Measurements from ENCODE around the gene ZNG1B.
"Not testable (repeated sequence)": the region's sequence is repeated elsewhere in the genome, so short reads cannot be mapped to it uniquely, and the experiment has no call there.

Gene ZNG1B

GRCh38 chr2:113498365-113498764 is 60.9 kb downstream of the ZNG1B start, which contains the start of gene FOXD4L1:
Gene FOXD4L1, plus strand, starts transcription at chr2:113498665. Its CDS starts 592 bp downstream, at chr2:113499257.
- not testable (repeated sequence) for DNase-seq (ENCODE audit: low read depth in 2 of 2); H3K4me3 ChIP-seq (replicated peaks in 1 of 2; ENCODE audit: low read depth in 2 of 2, low read length in 2 of 2)

GRCh38 chr2:113499019-113499885 is 61.8 kb downstream of the ZNG1B start:
- not testable (repeated sequence) for DNase-seq (ENCODE audit: low read depth in 2 of 2); H3K4me3 ChIP-seq (replicated peaks in 1 of 2; ENCODE audit: low read depth in 2 of 2, low read length in 2 of 2)

- H3K4me3 ChIP-seq (replicated peaks in 1 of 2; ENCODE audit: low read depth in 2 of 2, low read length in 2 of 2); DNase-seq (ENCODE audit: low read depth in 2 of 2): not testable (repeated sequence)
Measured at GRCh38 chr2:113499886-113500722, 62.6 kb downstream of the ZNG1B start.

- not testable (repeated sequence) for H3K4me3 ChIP-seq (replicated peaks in 1 of 2; ENCODE audit: low read depth in 2 of 2, low read length in 2 of 2); DNase-seq (ENCODE audit: low read depth in 2 of 2)
Measured at GRCh38 chr2:113500723-113501038, 63.2 kb downstream of the ZNG1B start.

DNA sequence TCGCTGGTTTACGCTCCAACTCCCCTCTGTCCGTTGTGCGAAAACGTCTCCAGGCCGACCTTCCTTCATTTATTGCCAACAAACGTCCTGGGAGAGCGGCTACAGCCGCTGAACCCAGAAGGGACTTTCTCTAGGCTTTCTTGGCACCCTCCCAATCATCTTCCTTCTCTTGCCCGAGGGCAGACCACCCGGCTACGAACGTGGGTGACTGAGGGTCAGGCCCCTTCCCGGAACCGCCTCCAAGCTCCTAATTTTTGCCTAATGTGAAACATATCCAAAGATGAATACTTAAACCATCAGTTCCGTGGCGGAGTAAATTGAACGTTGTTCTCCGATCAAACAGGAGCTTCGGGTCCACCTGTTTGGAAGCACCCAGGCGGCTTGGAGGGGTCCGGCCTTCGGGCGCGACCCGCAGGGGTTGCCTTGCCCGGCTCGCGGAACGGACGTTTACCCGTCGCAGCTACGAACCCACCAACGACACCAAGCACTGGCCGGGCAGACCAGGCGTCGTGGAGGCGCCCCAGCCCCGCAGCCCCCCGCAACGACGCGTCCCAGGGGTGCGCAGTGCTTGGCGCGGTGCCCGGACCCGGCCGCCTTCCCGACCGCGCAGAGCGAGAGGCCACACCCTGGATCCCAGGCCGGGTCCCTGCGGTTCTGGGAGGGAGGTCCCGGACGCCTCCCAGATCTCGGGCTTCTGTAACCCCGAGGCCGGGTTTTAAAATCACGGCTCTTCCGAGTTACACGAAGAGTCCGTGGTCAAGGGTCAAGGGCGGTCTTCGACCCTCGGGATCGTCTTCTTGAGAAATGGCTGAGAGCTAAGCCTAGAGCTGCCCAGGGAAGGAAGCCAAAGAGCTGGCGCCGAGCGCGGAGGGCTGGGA is 65.0 kb downstream of the ZNG1B start:
- DNase-seq (ENCODE audit: low read depth in 2 of 2), result not testable (repeated sequence)
- H3K4me3 ChIP-seq (replicated peaks in 1 of 2; ENCODE audit: low read depth in 2 of 2, low read length in 2 of 2), result peak overlapping the region in 1 of 2 donors; percentile 21

DNA sequence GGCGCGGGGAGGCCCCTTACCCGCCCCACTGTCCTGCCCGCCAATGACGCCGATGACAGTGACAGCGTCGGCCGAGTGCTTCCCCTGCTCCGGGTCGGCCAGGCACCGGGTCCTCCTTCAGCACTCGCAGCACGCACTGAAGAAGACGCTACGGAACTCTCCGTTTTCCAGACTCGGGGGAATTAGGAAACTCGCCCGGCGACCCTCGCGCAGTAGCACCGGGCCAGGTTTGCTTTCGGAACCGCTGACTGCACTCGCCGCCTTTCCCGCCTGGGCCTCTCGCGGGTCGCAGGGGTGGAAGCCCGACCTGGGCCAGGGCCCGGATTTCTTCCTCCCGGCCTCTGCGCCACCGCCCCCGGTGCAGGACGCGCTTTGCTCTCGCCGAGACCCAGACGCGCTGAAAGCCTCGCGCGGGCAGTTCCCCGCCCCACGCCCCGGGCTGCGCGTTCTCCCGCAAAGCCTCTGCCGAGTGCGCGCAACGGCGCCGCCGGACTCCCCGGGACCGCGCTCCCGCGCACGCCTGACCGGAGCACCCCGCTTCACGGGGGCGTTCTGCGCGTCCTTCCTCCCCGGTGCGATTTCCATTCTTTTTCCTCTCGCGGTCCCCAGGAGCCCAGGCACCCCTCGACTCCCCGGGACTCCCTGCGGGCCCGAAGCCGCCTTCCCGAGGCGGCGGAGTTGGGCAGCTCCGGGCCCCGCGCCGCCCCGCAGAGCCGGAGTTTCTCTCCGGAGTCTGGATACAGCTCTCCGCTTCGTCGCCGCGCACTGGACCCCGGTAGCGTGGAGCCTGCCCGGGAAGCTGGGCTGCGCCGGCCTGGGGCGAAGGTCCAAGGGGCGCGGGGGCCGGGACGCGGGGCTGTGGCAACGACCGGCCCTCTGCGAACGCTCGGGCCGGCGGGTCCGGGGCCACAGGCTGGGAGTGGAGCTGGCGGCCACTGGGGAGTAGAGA is 65.9 kb downstream of the ZNG1B start:
- peak overlapping the region; percentile 21 to 26 for H3K4me3 ChIP-seq (replicated peaks in 1 of 2; ENCODE audit: low read depth in 2 of 2, low read length in 2 of 2)
- DNase-seq (ENCODE audit: low read depth in 2 of 2), result not testable (repeated sequence)

DNA sequence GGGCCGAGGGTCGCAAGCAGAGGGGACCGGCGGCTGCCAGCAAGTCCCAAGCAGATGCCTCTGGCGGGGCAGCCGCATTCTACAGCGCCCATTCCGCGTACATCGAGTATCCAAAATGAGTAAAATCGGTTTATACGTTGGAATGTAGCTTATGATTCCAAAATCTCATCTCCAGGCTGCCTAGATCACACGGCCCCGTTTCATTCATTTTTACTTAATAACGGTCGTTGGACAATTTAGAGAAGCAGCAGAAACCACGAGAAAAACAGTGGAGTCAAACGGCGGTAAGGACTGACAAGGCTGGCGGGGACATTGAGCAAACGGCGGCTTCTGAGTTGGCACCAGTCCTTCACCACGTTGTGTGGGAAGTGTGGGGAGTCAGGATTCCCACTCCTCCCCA is 66.6 kb downstream of the ZNG1B start:
- DNase-seq (ENCODE audit: low read depth in 2 of 2); H3K4me3 ChIP-seq (replicated peaks in 1 of 2; ENCODE audit: low read depth in 2 of 2, low read length in 2 of 2): not testable (repeated sequence)

DNA sequence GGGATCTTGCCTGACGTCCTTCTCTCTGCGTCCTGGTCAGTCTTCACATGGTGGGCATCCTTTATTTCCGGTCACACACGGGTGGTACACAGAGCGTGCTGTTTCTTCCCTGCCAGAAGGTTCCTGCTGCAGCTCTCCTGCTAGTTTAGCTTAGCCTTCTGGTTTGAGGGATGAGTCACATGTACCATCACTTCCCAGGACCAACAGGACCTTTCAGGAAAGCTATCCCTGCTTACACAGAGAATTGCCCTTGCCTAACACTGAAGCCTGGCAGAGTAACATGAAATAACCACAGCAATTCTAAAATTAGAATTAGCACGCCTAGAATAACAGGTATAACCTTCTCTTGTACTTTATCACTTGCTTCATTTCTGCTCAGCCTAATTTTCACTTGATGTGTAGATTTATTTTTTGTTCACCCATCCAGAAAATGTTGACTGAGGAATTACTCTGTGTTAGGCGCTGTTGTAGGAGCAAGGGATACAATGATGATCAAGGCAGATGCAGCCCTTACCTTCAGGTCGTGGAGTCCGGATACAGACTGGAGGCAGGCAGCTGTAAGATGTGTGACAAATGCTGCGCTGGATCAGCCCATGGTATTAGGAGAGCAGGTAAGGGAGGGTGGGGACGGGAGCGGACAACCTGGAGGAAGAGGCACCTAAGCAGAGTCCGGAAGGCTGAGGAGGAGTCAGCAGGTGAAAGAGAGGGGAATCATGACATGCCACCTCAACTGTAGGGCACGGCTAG is 70.1 kb downstream of the ZNG1B start:
- DNase-seq (ENCODE audit: low read depth in 2 of 2); H3K4me3 ChIP-seq (replicated peaks in 1 of 2; ENCODE audit: low read depth in 2 of 2, low read length in 2 of 2): not testable (repeated sequence)

DNA sequence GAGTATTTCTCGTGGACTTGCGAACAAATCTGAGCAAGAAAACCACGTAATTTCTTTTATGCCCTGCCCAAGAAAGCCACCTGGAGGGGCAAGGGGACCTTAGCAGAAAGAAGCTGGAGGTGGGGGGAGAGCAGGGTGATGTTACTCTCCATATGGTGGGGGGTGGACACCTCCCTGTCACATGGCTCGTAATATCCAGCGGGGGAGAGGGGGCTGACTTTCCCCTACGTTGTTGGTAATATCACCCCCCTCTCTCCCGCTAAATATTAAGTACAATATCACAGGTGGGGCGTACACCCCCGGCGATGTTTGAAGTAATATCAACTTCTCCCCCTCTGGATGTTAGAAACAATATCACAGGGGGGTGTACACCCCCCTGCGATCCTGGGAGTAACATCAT is 70.7 kb downstream of the ZNG1B start:
- not testable (repeated sequence) for H3K4me3 ChIP-seq (replicated peaks in 1 of 2; ENCODE audit: low read depth in 2 of 2, low read length in 2 of 2); DNase-seq (ENCODE audit: low read depth in 2 of 2)

- H3K4me3 ChIP-seq (replicated peaks in 1 of 2; ENCODE audit: low read depth in 2 of 2, low read length in 2 of 2); DNase-seq (ENCODE audit: low read depth in 2 of 2): not testable (repeated sequence)
Measured at GRCh38 chr2:113510913-113511312, 73.4 kb downstream of the ZNG1B start.

DNA sequence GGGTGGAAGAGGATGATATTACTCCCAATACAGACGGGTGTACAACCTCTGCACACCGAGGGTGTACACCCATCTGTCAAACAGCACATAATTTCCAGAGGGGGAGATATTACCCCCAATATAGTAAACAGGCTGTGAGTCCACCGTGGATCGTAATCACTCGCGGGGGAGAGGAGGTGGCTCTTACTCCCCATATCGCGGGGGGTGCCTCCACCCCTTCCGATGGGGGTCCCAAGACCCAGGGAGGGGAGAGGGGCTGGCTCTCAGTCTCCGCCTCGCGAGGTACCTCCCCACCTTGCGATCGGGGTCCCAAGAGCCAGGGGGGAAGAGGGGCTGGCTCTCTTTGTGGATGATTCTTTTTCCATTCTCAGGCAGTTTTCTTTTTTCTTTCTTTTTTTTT is 74.4 kb downstream of the ZNG1B start:
- not testable (repeated sequence) for H3K4me3 ChIP-seq (replicated peaks in 1 of 2; ENCODE audit: low read depth in 2 of 2, low read length in 2 of 2); DNase-seq (ENCODE audit: low read depth in 2 of 2)

DNA sequence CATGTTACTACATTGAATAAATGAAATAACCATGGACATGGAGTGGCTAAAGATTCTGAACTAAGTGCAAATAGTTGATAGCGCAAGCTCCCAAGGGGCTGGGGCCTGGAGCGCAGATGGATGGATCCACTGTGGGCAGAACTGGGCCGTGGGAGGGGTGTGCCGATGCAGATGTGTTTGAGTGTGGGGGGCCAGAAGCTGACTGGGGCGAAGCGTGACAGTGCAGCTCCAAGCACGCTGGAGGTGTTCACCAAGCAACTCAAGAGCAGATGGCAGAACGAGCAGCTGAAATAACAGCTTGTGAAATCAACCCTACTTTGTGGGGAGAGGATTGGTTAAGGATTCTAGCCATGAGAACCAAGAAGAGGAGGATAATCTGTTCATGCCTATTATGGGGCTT is 78.0 kb downstream of the ZNG1B start:
- DNase-seq (ENCODE audit: low read depth in 2 of 2), result not testable (repeated sequence)

DNA sequence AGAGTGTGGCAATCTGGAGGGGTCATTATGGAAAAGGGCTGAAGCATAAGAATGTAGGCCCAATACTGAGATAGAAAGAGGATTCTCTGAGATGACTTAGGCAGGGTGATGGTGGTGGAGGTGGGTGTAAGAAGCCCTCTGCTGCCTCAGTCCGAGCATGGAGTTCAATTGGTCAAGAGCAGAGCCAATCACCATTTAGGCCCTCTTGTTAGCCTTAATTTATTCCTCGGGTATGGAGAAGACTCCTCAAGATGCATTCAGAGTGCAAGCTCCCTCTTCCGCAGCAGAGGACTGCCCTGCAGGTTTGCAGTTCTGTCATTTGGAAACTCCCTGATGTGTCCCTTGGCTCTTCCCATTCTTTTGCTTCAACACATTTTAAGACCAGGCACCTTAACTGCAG is 78.5 kb downstream of the ZNG1B start:
- H3K4me3 ChIP-seq (replicated peaks in 1 of 2; ENCODE audit: low read depth in 2 of 2, low read length in 2 of 2), result not testable (repeated sequence)

More for the DNA sequence above, 78.0 kb downstream of the ZNG1B start:
- not testable (repeated sequence) for H3K4me3 ChIP-seq (replicated peaks in 1 of 2; ENCODE audit: low read depth in 2 of 2, low read length in 2 of 2)

GRCh38 chr2:113517025-113517424 is 79.5 kb downstream of the ZNG1B start:
- not testable (repeated sequence) for H3K4me3 ChIP-seq (replicated peaks in 1 of 2; ENCODE audit: low read depth in 2 of 2, low read length in 2 of 2); DNase-seq (ENCODE audit: low read depth in 2 of 2)

More for the DNA sequence above, 78.5 kb downstream of the ZNG1B start:
- not testable (repeated sequence) for DNase-seq (ENCODE audit: low read depth in 2 of 2)

- DNase-seq (ENCODE audit: low read depth in 2 of 2); H3K4me3 ChIP-seq (replicated peaks in 1 of 2; ENCODE audit: low read depth in 2 of 2, low read length in 2 of 2): not testable (repeated sequence)
Measured at GRCh38 chr2:113520837-113521236, 83.3 kb downstream of the ZNG1B start.

DNA sequence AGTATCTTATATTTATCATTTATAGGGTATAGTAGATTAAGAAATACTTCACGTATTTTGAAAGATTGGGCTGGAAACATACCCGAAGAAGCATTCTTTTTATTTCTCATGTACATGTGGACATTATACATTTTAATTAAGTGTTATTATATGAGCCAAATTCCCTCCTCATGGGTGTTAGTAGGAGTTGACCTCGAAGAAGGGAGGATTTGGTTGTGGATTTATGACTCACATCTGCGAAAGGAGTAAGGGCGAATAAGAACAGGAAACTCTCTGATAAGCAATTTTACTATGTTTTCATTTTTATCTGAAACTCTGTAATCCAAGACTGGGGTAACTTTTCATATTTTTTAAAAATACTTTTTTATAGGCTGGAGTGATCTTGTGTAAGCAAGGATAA is 84.0 kb downstream of the ZNG1B start:
- peak in 1 of 2 donors; percentile 23 for DNase-seq (ENCODE audit: low read depth in 2 of 2)
- H3K4me3 ChIP-seq (replicated peaks in 1 of 2; ENCODE audit: low read depth in 2 of 2, low read length in 2 of 2), result not testable (repeated sequence)
